HAP-1 (cell line): ENCODE measurements around the gene SPATA16.
"Not testable (repeated sequence)": the region's sequence is repeated elsewhere in the genome, so short reads cannot be mapped to it uniquely, and the experiment has no call there.

Source experiments
- DNase-seq, 2 experiments: peaks; one replicate each; pipeline ENCODE4 v3.0.0-alpha.2; 2016 to 2020; ENCODE audit warnings: low spot score in 2 of 2
- H3K27me3 ChIP-seq: fragments of 250-450 bp; sonication (Bioruptor Pico); 2 replicates; pipeline ENCODE4 v1.5.1; 2020; ENCODE audit warnings: low read depth, mild to moderate bottlenecking, moderate library complexity
- H3K36me3 ChIP-seq: fragments of 250-450 bp; sonication (Bioruptor Pico); replicated peaks from 2 replicates; pipeline ENCODE4 v1.5.1; 2020; ENCODE audit warnings: mild to moderate bottlenecking
- H3K4me1 ChIP-seq: fragments of 250-450 bp; sonication (Bioruptor Pico); 2 replicates; pipeline ENCODE4 v1.5.1; 2020; ENCODE audit warnings: mild to moderate bottlenecking
- H3K4me3 ChIP-seq: fragments of 250-450 bp; sonication (Bioruptor Pico); 2 replicates; pipeline ENCODE4 v1.5.1; 2020; ENCODE audit warnings: mild to moderate bottlenecking, moderate library complexity
- H3K9me3 ChIP-seq: fragments of 250-450 bp; sonication (Bioruptor Pico); 2 replicates; pipeline ENCODE4 v1.5.1; 2020; ENCODE audit warnings: mild to moderate bottlenecking, moderate library complexity
- in situ Hi-C: fragments of 300-500 bp; cut with MboI; formaldehyde crosslinking; loops from 3 replicates; pipeline ENCODE4 v1.14.3; 2020; ENCODE audit warnings: low sequenced_read_pairs, inconsistent platforms, mixed read lengths

Gene SPATA16

DNA sequence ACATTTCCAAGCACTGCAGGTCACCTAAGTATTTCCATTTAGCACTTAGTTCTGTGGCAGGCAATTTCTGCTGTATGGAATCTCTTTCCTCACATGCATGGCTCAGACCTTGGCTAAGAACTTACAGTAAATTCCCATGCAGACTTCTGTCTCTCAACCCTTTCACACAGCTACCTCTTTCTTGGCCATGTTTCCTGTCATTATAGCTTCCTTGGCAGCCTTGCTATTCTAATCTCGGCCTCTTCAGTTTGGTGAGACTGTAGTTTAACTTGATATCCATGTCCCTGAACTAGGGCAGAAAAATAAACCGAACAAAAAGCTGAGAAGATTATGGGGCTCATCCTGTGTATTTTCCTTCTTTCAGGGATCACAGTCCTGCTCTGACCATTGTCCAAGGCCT lies 96.0 kb downstream of the SPATA16 start:
- H3K36me3 ChIP-seq: no peaks in the 10 kb centered on the region
- no peak overlapping the region for H3K4me3 ChIP-seq
- no peak for DNase-seq
- H3K27me3 ChIP-seq: no peaks in the 10 kb centered on the region
- H3K9me3 ChIP-seq: no peaks in the 10 kb centered on the region
- in situ Hi-C loops: no loop called here
- H3K4me1 ChIP-seq: no peaks in the 10 kb centered on the region

DNA sequence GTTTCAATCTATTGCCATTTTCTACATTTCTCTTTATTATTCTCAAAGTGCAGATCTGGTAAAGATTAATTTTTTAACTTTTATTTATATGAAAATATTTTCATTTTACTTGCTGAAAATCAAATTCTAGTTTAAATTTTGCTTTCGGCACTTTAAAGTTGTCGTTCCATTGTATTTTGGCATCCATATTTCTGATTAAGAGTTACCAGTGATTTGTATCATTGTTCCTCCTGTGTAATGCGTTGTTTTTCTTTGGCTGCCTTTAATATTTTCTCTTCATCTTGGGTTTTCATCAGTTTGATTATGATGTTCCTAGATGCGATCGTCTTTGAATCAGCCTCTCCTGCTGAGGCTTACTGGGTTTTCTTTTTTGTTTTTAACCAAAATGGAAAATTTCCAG lies 97.3 kb downstream of the SPATA16 start:
- Histone ChIP-seq H3K27me3 (no peaks in the 10 kb centered on the region), H3K9me3 (no peaks in the 10 kb centered on the region), H3K36me3 (no peaks in the 10 kb centered on the region), H3K4me1 (no peaks in the 10 kb centered on the region), H3K4me3 (no peak overlapping the region)
- in situ Hi-C loops: no loop called here
- DNase-seq: no peak

DNA sequence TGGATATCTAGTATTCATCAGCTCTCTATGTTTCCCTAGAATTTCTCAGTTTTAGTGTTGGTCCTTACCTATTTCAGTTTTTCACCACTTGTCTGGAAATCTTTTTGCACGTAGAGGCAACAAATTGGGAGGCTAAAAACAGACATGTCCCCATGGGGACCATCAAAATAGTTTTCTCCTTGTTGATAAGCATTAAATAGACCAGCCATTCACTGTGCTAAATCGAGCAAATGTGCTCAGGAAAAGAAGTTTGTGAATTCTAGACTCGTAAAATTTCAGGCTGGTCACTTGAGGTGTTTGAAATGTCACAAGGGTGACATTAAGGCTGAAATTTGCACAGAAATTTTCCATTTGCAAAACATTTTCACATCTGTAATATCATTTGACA lies 102.6 kb downstream of the SPATA16 start:
- Histone ChIP-seq H3K9me3 (no peaks in the 10 kb centered on the region), H3K36me3 (no peaks in the 10 kb centered on the region), H3K27me3 (no peaks in the 10 kb centered on the region), H3K4me3 (no peak overlapping the region), H3K4me1 (no peaks in the 10 kb centered on the region)
- in situ Hi-C loops: no loop called here
- DNase-seq: no peak

DNA sequence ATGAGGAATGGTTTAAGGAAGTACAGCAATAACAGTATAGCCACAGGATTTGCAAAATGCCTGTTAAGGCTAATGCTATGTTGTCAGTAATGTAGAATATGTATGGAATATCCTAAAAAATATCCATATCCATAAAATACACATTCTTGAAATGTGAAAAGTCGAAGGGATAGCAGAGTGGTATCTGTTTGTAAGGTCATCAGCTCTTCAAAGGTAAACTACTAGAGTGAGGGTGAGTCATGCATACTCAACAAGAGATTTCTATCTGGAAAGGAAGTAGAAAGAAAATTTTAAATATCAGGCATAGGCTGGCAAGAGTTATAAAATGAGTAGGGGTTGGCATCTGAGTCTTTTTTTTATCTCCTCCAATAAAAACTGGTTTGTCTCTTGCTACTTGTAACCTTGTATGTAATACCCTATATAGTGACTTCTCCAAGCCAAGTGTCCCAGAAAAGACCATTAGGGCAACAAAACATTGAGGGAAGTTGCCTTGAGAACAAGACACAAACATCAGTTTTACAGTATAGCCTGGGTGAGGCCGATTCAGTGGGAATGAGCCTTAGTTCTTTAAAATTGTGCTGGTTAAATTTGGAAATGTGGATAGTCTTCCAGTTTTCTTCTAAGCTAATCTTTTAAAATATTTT lies 103.1 kb downstream of the SPATA16 start:
- in situ Hi-C loops: no loop called here
- H3K9me3 ChIP-seq: no peaks in the 10 kb centered on the region
- no peaks in the 10 kb centered on the region for H3K36me3 ChIP-seq
- no peaks in the 10 kb centered on the region for H3K27me3 ChIP-seq
- no peak overlapping the region for H3K4me3 ChIP-seq
- H3K4me1 ChIP-seq: no peaks in the 10 kb centered on the region
- no peak for DNase-seq

DNA sequence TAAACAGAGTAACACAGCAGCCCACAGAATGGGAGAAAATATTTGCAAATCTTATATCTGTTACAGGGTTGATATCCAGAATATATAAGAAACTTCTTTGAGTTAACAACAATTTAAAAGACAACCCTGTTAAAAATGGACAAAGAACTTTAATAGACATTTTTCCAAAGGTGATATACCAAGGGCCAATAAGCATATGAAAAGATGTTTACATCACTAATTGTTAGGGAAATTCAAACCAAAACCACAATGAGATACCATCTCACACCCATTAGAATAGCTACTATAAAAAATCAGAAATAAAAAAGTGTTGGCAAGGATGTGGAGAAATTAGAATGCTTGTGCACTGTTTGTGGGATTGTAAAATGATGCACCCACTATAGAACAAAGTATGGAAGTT lies 110.8 kb downstream of the SPATA16 start:
- in situ Hi-C loops: no loop called here
- DNase-seq: no peak
- no peaks in the 10 kb centered on the region; the same call in 1 of the 2 replicates for H3K4me1 ChIP-seq
- no peak overlapping the region for H3K4me3 ChIP-seq
- no peaks in the 10 kb centered on the region for H3K9me3 ChIP-seq
- H3K36me3 ChIP-seq: no peaks in the 10 kb centered on the region
- H3K27me3 ChIP-seq: no peaks in the 10 kb centered on the region

DNA sequence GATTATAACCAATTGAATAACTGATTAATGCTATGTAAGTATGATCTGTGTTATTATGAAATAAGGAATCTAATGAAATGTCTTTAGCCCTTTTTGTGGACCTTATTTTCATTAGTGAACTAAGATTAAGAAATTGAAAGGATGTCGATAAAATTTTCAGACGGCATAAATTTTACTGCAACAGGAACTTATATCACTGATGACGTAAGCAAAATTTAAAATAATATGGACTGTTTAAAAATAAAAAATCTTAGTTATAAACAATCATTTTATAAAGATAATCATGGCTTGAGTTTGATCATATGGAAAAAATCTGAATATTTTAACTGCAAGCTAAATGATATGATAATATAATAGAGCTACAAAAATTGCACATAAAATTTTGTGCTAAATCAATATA lies 112.7 kb downstream of the SPATA16 start:
- no peaks in the 10 kb centered on the region for H3K27me3 ChIP-seq
- no peak for DNase-seq
- H3K4me1 ChIP-seq: no peaks in the 10 kb centered on the region; the same call in 1 of the 2 replicates
- no peaks in the 10 kb centered on the region for H3K9me3 ChIP-seq
- H3K4me3 ChIP-seq: no peak overlapping the region
- no peaks in the 10 kb centered on the region for H3K36me3 ChIP-seq
- in situ Hi-C loops: no loop called here

DNA sequence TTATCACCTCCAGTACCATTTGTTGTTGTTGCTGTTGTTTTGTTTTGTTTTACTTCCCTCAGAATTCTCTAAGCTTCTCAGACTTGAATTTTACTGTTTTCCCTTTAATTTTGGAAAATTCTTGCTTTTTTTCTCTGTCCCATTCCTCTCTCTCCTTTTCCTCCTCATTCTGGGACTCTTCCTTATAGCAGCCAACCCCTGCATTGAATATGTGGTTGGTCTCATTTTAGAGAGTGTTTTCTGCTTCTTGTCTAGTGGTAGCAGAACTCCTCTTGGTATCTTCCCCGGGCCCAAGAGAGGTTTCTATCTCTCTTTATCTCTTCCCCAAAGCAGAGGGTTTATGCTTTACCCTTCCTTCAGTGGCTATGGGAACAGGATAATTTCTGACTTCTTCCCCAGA lies 113.6 kb downstream of the SPATA16 start:
- no peak for DNase-seq
- no peaks in the 10 kb centered on the region for H3K27me3 ChIP-seq
- in situ Hi-C loops: no loop called here
- no peaks in the 10 kb centered on the region for H3K36me3 ChIP-seq
- H3K9me3 ChIP-seq: no peaks in the 10 kb centered on the region
- no peaks in the 10 kb centered on the region; the same call in 1 of the 2 replicates for H3K4me1 ChIP-seq
- H3K4me3 ChIP-seq: no peak overlapping the region

DNA sequence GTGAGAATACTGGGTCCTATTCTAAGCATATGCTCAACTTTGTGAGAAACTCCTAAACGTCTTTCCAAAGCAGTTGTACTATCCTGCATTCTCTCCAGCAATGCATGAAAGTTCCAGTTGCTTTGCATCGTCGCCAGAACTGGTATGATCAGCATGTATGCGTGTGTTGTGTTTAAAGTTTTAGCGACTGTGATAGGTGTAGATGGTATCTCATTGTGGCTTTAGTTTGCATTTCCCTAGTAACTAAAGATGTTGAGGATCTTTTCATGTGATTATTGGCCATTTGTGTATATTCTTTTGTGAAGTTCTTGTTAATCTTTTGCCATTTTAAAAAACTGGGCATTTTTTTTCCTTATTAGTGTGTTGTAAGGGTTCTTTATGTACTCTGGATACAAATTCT lies 115.1 kb downstream of the SPATA16 start:
- in situ Hi-C loops: no loop called here
- Histone ChIP-seq H3K36me3 (no peaks in the 10 kb centered on the region), H3K9me3 (no peaks in the 10 kb centered on the region), H3K4me3 (no peak overlapping the region), H3K27me3 (no peaks in the 10 kb centered on the region), H3K4me1 (peaks cover 1% of the 10 kb centered on the region)
- DNase-seq: peak; percentile 16 to 53

DNA sequence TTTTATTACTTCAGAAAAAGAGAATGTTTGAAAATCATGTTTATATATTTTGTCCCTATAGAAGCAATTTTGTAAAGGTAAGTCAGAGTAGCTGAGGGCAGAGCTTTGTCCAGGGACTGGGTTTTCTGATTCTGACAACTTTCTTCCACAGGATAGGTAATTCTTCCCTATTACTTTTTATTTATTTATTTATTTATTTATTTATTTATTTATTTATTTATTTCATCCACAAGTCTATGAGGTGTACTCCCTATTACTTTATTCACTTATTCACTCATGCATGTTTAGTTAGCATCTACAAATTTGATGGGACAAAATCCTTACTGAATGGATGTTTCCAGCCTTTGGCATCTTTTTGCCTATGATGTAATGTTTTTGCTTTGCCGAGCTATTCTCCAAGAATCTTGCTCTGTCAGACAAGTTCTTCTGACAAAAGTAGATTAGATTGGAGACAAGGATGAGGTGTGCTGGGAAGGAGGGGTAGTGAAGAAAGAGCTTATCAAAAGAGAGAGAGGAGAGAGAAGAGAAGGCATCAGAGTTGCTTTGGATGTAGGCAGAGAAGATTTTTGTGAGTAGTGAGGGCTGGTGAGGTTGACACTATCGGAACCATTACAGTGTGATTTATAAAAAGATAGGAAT lies 119.4 kb downstream of the SPATA16 start:
- no peak for DNase-seq
- H3K4me3 ChIP-seq: no peak overlapping the region
- in situ Hi-C loops: no loop called here
- H3K27me3 ChIP-seq: no peaks in the 10 kb centered on the region
- H3K9me3 ChIP-seq: no peaks in the 10 kb centered on the region
- H3K36me3 ChIP-seq: no peaks in the 10 kb centered on the region
- H3K4me1 ChIP-seq: peaks cover 3% of the 10 kb centered on the region

DNA sequence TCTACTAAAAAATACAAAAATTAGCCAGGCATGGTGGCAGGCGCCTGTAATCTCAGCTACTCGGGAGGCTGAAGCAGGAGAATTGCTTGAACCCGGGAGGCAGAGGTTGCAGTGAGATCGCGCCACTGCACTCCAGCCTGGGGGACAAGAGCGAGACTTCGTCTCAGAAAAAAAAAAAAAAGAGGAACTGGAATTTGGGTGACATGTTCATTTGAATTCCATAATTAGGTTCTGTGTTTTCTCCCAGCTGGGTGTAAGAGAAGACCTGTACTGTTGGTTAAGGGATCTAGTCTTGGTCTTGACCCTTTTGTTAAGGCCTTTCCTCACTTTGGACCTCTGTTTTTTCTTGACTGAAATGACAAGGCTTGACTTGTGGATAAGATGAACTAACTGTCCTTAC lies 120.9 kb downstream of the SPATA16 start:
- DNase-seq: not testable (repeated sequence)

DNA sequence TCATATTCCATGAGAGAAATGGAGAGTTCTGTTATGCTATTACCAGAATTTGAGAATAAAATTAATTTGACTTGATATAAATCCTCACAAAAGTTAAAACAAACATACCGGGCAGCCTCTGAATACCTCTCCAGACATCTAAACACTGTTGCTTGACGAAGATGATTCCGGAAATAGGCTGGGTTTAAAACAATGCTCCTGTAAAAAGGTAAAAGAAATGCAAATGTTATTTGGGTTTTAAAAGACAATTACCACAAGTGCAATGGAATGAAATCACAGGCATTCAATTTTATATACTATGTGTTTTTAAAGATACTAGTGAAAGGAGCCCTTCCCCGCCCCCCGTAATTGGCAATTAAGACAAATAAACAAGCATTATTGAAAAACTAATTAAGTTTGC lies 121.7 kb downstream of the SPATA16 start:
- in situ Hi-C loops: no loop called here
- DNase-seq: no peak
- peaks cover 3% of the 10 kb centered on the region for H3K4me1 ChIP-seq
- H3K9me3 ChIP-seq: no peaks in the 10 kb centered on the region
- H3K4me3 ChIP-seq: no peak overlapping the region
- no peaks in the 10 kb centered on the region for H3K36me3 ChIP-seq
- H3K27me3 ChIP-seq: no peaks in the 10 kb centered on the region

More for the DNA sequence above, 120.9 kb downstream of the SPATA16 start:
- H3K9me3 ChIP-seq, H3K27me3 ChIP-seq, H3K4me1 ChIP-seq, H3K4me3 ChIP-seq, H3K36me3 ChIP-seq, in situ Hi-C loops: not testable (repeated sequence)

DNA sequence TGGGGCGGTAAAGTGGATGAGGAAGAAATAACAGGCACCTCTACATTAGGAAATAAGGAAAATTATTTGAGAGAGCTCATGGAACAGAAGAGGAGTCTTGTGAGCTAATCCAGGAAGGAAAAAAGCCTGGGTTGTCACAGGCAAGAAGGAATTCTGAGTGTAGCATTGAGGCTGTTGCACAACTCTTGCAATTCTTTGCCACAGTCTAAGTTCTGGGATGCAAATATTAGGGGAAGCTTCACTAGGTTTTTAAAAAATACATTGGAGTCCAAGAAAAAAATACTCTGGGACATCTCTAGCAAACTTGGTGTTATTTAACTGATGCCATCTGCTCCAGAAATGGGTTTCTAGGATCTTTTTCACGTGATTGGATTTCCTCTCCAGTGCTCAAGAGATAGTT lies 122.3 kb downstream of the SPATA16 start:
- in situ Hi-C loops: no loop called here
- Histone ChIP-seq H3K4me1 (peaks cover 3% of the 10 kb centered on the region), H3K27me3 (no peaks in the 10 kb centered on the region), H3K36me3 (no peaks in the 10 kb centered on the region), H3K4me3 (no peak overlapping the region), H3K9me3 (no peaks in the 10 kb centered on the region)
- DNase-seq: no peak

DNA sequence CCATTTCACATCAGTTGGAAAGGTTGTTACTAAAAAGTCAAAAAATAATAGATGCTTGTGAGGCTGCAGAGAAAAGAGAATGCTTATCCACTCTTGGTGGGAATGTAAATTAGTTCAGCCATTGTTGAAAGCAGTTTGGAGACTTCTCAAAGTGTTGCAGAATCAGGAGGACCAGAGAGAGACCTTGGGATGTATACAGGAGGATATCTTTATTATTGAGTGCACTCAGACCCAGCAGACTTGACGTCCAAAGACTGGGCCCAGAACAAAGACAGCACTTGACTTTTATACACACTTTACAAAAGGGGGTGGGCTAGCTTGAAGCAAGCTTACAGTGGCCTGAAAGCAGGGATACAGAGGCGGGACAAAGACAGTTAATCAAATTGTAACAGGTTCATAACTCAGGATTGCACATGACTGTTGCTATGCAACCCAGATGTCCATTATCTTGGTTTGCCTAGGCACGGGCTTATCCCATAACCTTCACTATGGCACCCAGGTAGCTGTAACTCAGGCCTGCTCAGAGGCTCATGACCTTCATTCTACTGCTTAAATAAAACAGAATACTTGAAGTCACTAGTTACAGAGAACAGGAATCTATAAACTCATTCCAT lies 127.7 kb downstream of the SPATA16 start:
- H3K9me3 ChIP-seq: no peaks in the 10 kb centered on the region
- H3K36me3 ChIP-seq: no peaks in the 10 kb centered on the region
- no peak for DNase-seq
- H3K27me3 ChIP-seq: no peaks in the 10 kb centered on the region
- H3K4me3 ChIP-seq: no peak overlapping the region
- in situ Hi-C loops: no loop called here
- no peaks in the 10 kb centered on the region for H3K4me1 ChIP-seq

DNA sequence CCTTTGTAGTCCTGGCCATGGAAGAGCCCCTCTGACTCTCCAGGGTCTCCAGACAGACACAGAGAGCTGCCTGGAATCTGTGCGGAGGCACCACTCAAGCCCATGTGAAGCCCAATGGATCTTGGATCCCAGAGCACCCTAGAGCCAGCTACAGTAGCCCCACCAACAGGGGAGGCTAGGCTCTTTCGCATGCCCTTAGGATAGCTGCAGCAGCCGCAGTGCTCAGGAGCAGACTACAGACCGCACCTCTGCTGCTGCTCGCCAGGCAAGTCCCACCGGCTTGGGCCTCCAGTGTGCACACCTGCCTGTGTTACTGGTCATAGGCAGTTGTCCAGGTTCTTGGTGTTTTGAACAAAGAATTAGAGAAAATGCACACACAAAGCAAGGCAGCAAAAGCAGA lies 131.6 kb downstream of the SPATA16 start:
- Histone ChIP-seq H3K27me3 (no peaks in the 10 kb centered on the region), H3K4me1 (no peaks in the 10 kb centered on the region), H3K9me3 (no peaks in the 10 kb centered on the region), H3K36me3 (no peaks in the 10 kb centered on the region), H3K4me3 (no peak overlapping the region)
- in situ Hi-C loops: no loop called here
- no peak for DNase-seq
